Kasumi-1 (cell line): ENCODE data around the gene KIFC3.
"Not testable (repeated sequence)": the region's sequence is repeated elsewhere in the genome, so short reads cannot be mapped to it uniquely, and the experiment has no call there.

Source experiments
- DNase-seq, 2 experiments: peaks; one replicate each; lab custom pipeline; 2025; lab: John Stamatoyannopoulos, UW

KIFC3 gene

DNA sequence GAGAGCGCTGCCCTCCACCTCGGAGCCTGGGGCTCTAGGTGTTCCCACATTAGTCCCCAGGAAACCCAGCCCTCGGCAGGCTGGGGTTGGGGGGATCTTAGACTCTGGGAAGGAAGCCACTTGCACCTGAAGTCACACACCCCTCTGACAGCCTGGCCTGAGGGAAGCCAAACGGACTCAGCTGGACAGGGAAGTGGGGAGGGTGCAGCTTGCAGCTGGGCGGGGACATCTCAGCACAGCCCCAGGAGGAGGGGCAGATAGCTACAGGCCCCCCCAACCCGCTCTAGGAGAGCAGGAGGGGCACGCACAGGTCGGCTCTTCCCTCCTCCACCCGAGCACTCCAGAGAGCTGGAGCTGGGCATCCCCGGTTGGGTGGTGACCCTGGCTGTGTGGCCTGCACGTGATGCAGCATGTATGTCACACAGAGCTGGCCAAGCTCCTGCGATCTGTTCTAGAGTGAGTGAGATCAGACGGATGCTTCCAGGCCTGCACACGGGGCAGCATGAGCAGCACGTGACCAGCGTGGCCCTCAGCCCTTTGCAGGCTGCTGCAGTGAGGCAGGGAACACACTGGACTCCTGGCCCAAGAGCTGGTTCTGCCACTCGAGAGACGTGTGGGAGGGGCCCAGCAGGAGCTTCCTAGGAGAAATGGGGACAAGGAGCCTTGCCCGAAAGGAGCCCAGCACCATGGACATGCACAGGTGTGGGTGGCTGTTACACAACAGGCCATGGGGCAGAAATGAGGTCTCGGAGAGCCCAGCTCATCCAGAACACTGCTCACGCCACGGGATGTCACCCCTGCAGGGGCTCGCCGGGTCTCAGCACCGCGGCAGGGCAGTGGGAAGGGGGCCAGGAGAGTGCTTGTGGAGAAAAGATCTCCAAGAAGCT is 15.4 kb downstream of the KIFC3 start:
- no peak for DNase-seq

DNA sequence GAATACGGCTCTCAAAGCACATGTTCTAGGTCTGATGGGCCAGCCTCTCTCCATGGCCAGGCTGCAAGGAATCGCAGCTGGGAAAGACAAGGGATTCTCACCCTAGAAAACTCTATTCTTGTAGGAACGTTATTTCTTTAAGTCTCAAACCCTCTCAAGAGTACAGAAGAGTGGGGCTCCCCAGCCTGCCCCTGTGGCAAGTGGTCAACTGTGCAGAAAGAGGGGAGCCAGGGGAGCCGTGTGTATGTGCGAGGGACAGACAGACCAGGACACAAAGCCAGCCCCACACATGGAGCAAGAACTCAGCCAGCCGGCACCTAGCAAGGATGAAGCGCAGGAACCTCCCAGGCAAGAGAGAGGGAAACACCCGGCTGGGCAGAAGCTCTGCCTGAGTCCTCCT is 16.4 kb downstream of the KIFC3 start:
- no peak for DNase-seq

DNA sequence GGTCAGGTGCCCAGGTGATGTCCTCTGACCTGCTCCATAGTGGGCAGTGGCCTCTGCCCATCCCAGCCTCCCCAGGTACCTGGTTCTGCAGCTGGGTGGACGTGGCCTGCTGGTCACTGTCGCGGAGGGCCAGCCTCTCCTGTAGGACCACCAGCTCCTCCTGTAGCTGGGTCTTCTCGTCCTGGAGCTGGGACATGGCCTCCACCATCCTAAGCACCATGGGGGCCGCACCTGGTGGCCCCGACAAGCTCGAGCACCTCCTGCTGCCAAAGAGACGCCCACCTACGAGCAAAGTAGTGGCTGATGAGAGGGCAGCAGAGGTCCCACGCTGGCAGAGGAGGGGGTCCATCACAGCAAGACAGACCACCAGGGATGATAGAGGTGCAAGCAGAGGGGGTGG is 16.9 kb downstream of the KIFC3 start:
- DNase-seq, result no peak

DNA sequence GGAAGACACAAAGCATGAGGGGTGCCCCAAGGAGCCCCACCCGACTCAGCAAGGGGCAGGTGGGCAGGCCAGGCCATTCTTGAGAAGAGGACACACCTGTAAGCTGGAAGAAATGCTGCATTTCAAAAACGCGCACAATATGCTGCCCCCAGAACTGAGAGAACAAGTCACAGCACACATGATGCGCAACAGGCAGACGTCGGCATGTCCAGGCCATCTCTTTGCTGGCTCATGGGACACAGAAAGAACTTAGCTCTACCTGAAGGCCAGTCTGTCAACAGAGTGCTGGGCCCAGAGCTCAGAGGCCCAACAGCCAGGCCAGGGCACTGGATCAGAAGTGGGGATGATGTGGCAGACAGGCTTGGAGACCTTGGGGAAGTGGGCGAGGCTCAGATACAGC is 18.0 kb downstream of the KIFC3 start:
- DNase-seq, result no peak

DNA sequence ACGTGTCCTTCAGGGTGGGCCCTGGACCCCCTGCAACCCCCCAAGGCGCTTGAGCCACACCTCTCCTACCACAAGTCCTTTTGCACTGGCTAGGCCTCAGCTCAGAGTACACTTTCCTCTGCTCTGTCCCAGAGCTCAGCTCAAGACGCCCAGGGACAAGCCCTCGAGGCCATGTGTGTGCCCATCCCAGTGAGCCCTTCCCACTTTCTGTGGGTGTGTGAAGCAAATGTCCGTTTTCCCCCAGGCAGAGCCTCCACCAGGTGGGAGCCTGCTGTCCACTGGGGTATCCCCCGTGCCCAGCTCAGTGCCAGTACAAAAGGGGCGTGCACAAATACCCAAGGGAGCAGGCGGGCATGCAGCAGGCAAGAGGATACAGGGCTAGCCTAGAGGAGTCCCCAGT is 18.4 kb downstream of the KIFC3 start:
- no peak for DNase-seq

DNA sequence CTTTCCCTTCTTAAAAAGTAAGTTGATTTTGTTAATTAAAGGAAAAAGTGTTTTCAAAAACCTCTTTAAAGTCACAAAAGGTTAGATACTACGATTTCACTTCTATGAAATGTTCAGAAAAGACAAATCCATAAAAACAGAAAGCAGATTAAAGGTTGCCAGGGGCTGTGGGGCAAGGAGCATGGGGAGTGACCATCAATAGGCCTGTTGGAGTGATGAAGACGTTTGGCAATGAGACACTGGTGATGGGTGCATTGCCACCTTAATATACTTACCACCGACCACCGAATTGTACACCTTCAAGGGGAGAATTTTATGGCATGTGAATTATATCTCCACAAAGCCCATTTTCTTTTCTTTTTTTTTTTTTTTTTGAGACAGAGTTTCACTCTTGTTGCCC is 19.2 kb downstream of the KIFC3 start:
- DNase-seq, result no peak

DNA sequence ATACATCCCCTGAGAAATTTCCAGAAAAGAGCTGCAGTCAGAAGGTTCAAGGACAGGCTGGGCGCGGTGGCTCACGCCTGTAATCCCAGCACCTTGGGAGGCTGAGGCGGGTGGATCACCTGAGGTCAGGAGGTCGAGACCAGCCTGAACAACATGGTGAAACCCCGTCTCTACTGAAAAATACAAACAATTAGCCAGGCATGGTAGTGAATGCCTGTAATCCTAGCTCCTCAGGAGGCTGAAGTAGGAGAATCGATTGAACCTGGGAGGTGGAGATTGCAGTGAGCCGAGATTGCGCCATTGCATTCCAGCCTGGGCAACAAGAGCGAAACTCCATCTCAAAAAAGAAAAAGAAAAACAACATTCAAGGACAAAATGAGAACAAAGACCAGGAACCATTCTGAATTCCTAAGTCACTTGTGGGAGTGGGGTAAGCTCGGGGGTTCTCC is 19.7 kb downstream of the KIFC3 start:
- not testable (repeated sequence) for DNase-seq

DNA sequence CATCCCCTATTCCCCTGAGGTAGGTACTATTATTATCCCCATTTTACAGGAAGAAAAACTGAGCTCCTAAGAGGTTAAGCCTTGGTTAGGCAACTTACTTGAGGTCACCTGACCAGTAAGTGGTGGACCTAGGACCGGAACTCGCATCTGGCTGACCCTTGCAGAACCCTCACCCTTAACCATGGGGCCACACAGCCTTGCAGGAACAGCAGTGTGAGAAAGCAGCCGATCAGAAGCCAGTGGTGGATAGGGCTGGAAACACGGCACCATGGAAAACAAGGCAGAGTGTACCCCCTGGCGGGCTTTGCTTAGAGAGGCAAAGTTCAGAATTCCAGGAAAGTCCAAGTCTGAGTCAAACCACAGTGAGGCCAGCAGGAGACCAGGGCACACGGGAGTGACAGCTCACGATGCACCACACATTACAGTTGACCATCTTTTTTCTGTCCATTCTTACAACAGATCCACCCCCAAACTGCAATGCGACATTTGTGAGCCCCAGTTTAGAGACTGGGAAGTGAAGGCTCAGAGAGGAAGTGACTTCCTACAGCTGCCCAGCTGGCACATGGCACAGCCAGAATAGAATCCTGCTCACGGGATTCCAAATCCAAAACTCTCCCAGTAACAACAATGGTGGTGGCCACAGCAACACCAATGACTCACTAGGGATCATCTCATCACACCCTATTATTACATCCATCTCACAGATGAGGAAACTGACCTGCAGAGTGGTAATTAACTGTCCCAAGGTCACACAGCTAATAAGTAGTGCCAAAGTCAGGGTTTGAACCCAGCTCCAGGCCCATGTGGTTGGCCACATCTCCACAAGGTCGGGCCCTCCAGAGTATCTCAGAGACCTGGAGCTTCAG is 20.3 kb downstream of the KIFC3 start:
- no peak for DNase-seq

DNA sequence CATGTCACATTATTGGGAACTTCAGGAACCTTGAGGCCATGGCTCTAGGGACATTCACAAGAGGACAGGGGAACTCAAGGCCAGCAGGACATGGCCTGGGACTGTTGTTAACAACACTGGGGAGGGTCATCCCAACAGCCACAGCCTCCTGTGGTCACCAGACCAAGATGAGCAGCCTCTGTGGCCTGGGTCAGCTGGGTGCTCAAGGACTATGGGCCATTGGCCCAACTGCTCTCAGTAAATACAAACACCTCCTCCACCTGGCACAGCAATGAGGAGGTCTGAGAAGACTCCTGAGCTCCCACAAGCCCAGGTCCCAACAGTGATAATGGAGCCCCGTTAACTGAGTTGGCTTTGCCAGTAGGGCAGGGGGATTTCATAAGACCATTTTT is 20.9 kb downstream of the KIFC3 start:
- DNase-seq, result no peak

DNA sequence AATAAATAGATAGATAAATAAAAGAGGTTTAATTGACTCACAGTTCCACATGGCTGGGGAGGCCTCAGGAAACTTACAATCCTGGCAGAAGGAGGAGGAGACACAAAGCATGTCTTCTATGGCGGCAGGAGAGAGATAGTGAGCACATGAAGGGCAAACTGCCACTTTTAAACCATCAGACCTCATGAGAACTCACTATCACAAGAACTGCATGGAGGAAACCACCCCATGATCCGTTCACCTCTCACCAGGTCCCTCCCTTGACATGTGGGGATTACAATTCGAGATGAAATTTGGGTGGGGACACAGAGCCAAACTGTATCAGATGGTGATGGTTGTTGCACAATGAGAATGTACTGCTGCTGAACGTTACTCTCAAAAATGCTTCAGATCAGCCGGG is 22.5 kb downstream of the KIFC3 start:
- not testable (repeated sequence) for DNase-seq

DNA sequence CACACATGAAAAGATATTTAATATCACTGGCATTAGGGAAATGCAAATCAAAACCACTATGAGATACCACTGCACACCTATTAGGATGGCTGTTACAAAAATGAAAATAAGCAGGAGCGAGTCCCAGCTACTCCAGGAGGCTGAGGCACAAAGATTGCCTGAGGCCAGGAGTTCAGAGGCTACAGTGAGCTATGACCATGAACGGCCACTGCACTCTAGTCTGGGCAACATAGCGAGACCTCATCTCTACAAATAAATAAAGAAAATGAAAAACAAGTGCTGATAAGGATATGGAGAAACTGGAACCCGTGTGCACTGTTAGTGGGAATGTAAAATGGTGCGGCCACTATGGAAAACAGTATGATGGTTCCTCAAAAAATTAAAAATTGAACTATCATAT is 23.6 kb downstream of the KIFC3 start:
- DNase-seq, result no peak

DNA sequence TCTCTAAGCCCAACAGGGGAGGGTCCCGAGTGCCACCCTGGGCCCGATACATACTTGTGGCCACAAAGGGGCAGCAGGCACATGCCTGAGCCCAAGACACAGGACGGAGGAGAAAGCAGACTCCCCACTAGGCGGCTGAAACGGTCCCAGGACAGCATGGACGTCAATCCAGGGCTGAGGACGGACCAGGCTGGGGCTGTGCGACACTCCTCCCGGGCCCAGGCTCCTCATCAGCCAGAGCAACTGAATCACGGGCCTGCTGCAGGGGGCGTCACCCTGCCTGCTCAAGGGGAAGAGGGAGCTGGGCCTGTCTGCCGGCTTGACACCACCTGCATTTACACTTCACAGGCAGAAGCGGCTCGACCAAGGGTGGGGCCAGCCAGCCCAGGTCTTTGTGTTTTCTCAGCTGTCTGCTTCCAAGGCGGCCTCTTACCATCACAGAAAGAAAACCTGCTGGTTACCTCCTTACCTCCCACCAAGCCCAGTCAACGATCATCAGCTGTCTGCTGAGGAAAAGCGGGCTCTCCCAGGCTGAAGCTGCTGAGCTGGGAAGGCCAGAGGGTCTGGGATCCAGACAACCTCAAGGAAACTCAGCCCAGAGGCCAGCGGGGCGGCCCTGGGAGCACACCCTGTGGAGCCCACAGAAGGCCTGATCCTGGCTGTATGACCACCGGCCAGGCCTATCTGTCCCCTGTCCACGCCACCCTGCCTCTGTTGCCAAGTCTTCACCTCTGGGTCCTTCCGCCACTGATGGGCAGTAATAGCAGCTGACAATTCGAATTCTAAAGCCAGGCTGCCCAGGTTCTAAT is 26.4 kb downstream of the KIFC3 start:
- DNase-seq, result no peak

DNA sequence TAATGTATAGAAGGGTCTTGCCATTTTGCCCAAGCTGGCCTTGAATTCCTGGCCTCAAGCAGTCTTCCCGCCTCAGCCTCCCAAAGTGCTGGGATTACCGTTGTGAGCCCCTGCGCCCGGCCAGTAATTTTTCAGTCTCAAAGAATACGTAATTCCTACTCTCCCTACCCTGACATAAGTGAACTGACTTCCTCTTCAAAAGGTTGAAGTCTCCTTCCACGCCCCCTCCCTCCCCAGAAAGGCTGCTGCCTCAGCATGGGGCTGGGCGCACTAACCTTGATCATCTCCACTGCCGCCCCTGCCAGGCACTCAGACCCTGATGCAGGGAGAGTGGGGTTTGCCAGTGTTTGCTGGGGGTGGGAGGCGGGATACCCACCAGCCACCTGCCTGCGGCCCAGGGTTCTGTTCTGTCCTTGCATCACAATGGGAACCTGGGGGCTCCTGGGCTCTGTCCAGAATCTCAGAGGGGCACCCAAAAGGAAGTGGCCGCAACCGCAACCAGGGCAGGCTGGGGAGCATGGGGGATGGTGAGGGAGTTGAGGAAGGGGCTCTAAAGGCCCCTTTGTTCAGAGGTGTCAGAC is 27.5 kb downstream of the KIFC3 start:
- no peak for DNase-seq

DNA sequence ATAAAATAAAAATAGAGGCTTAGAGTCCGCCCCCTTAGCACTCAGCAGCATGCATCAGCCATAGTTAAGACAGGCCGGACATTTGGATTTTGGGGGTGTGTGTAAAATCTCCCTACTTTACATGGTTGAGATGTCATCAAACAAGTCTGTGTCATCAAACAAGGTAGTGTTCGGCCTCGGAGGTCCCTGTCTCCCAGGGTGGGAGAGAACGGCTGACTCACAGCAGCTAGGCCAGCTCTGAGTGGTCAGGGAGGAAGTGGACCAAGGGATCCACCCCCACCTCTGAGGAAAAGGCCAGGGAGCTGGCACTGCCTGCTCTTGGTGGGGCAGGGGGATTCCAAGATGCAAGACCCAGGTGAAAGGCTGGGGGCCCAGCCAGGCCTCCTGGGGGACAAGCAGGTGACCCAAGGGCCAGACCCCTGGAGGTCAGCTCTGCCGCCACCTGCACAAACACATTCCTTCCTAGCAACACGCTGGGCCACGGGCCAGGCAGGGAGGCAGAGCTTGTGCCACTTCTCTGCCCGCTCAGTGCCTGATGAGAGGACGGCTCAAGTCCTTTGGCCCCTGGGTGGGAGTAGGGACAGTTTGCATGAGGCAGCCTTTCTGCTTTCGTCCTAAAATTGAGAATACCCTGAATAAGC is 28.5 kb downstream of the KIFC3 start:
- no peak for DNase-seq

DNA sequence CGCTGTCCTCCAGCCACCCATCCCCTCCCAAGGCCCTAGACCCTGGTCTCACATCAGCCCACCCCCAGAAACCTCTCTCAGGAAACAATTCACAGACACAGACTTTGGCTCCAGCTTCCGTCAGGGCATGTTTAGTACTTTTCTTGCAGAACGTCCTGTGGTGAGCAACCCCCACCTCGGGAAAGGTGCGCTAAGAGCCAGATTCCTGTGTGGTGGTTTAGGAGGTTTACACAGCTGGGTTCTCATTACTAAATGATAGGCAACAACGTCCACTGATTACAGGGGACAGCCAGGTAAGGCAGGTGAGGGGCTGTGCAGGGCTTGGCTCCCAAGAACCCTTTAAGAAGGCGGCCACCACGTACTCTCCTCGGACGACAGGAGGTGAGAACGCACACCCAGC is 29.3 kb downstream of the KIFC3 start:
- DNase-seq, result no peak

DNA sequence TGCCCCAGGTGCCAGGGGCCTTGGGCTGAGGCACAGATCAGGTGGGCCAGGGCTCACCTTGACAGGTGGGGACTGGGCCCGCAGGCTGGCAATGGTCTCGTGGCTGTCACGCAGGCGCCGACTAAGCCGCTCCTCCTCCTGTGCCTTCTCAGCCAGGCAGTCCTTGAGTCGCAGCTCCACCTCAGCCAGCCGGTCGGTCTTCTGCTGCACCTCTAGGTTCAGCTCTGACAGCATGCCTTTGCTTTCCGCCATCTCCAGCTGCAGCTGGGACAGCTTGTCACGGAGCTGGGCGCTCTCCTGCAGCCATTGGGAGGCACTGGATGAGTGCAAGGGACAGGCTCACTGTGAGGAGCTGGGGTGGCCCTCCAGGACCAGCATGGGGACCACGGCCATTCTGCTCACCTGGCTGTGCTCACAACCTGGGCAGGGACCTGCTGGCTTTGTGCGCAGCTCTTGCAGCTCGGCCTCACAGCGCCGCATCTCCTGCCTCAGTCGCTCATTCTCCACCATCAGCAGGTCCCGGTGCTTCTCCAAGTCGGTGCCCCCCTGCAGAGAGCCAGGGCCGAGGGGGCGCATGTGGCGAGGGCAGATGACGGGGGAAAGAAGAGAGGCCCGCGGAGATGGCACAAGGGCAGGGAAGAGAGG is 31.0 kb downstream of the KIFC3 start:
- DNase-seq, result no peak

DNA sequence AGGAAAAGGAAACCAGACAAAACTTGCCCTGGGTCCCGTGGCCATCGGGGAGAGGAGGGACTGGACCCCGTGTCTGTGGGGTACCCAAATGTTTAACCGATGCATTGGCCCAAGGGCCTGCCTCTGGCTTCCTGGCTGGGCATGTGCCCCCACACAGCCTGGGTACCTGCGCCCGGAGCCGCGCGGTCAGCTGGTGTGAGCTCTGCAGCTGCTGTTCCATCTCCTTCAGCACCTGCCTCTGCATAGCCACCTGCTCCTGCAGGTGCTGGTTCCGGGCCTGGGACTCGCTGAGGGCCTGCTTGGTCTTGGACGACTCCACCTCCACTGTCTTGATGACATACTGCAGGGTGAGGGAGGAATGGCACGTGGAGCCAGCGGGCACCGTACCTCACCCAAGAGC is 31.9 kb downstream of the KIFC3 start:
- no peak for DNase-seq

DNA sequence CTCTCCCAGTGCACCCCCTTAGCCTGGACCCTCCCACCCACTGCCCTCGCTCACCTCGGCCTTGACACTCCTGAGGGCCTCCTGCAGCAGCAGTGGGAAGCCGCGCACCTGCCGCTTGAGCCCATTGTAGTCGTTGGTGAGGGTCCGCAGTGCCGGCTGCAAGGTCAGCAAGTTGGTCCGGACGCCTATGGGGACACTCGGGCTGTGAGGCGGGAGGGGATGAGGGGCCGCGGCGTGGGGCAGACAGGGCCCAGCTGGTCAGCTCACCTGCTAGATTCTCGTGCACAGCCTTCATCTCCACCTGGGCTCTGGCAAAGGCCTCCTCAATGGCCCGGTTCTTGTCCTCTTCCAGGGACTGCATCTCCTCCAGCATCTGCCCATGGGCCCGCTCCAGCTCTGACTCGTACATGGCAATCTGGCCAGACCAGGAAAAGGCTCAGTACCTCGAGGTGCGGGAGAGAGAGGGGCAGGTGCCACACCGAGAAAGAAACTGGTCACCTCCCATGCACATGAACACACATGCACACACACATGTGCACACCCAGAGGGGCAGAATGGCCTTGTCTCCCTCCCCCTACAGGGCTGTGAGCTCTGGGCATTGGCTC is 32.6 kb downstream of the KIFC3 start:
- no peak for DNase-seq

DNA sequence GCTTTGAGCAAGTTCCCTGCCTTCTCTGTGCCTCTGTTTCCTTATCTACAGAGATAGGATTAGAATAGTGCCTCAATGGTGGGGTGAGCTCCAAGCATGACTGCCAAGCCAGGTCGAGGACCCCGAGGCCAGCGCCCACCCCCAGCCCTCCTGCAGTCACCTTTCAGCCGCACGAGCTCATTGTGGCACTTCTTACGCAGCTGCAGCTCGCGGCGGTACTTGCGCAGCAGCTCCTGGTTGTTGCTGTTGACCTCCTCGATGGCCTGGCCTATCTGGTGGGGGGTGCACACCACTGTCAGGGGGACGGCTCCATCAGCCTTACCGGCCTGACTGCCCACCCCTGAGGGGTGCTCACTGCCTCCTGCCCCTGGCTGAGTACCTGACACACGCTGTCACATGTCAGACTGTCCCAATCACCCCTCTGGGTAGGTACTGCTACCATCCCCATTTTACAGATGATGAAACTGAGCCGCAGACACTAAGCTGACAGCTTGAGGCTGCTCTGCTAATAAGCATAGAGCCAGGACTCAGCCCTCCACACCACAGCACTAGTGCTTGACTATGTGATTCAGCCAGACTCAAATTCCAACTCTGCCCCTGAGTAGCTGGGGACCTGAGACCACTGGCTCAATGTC is 35.5 kb downstream of the KIFC3 start:
- DNase-seq, result no peak

DNA sequence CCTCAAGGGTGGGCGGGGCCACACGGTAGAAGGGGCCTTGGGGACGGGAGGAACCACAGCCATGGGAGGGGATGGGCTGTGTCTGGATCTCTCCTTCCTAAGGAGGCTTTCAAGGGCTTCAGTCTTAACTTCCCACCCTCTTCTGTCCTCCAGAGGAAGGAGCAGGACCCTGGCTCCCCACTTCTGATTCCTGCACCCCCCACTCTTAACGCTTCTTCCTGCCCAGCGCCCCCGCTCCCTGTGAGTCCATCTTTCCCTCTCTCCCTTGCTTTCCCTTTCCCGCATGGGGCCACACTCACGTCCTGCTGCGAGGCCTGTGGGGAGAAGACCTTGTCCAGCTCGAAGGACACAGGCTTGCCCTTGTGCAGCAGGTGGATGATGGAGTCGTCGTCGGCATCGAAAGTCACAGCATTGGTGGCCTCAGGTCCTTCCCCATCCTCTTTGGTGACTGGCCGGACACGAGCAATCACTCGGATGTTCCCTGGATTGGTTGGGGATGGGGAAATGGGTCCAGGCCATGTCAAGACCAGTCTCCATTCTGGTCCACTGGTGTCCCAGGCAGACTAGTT is 37.0 kb downstream of the KIFC3 start:
- DNase-seq, result no peak
